DMS53 treated with DMSO at 0.1 percent for 48 hours (cell line): ENCODE data around the gene SLC8A1.

Experiments used
- DNase-seq: peaks from one replicate; lab custom pipeline; 2025; ENCODE audit not compliant: unreplicated experiment; lab: John Stamatoyannopoulos, UW

Gene SLC8A1

GRCh38 chr2:40388161-40388560 is 63.7 kb downstream of the SLC8A1 start:
- no peak for DNase-seq

- DNase-seq = no peak
These were observed 65.7 kb downstream of the SLC8A1 start for GRCh38 chr2:40386177-40386576.

- DNase-seq = no peak
These were observed 67.2 kb downstream of the SLC8A1 start for GRCh38 chr2:40384714-40385113.

- no peak for DNase-seq
These were observed 67.7 kb downstream of the SLC8A1 start for GRCh38 chr2:40384233-40384632.

- DNase-seq = no peak
These were observed 71.2 kb downstream of the SLC8A1 start for GRCh38 chr2:40380721-40381120.

- no peak for DNase-seq
These were observed 71.8 kb downstream of the SLC8A1 start for GRCh38 chr2:40380041-40380440.

GRCh38 chr2:40374543-40375240 is 77.2 kb downstream of the SLC8A1 start:
- no peak for DNase-seq

GRCh38 chr2:40373111-40373510 is 78.8 kb downstream of the SLC8A1 start:
- DNase-seq = no peak

GRCh38 chr2:40372283-40372985 is 79.5 kb downstream of the SLC8A1 start:
- DNase-seq = no peak

GRCh38 chr2:40371525-40372282 is 80.2 kb downstream of the SLC8A1 start:
- DNase-seq = no peak

- DNase-seq = no peak
These were observed 81.9 kb downstream of the SLC8A1 start for GRCh38 chr2:40370007-40370395.

GRCh38 chr2:40369267-40370006 is 82.5 kb downstream of the SLC8A1 start:
- DNase-seq = no peak

- no peak for DNase-seq
These were observed 84.2 kb downstream of the SLC8A1 start for GRCh38 chr2:40367652-40368051.

GRCh38 chr2:40367032-40367431 is 84.9 kb downstream of the SLC8A1 start:
- DNase-seq = no peak

GRCh38 chr2:40364151-40364874 is 87.6 kb downstream of the SLC8A1 start:
- DNase-seq = no peak

GRCh38 chr2:40363631-40364030 is 88.3 kb downstream of the SLC8A1 start:
- DNase-seq = peak; percentile 54

GRCh38 chr2:40363231-40363630 is 88.7 kb downstream of the SLC8A1 start:
- DNase-seq = no peak

- DNase-seq = no peak
These were observed 90.4 kb downstream of the SLC8A1 start for GRCh38 chr2:40361478-40361877.

GRCh38 chr2:40360652-40361051 is 91.2 kb downstream of the SLC8A1 start:
- no peak for DNase-seq

GRCh38 chr2:40359811-40360210 is 92.1 kb downstream of the SLC8A1 start:
- no peak for DNase-seq

GRCh38 chr2:40358783-40359182 is 93.1 kb downstream of the SLC8A1 start:
- no peak for DNase-seq
